Stimulated activated CD8-positive, alpha-beta memory T cell treated with anti-CD3 and anti-CD28 coated beads, Interleukin-15, amount 100 ng/mL, for 4 hours (primary cell): ENCODE measurements around the gene DPEP2NB.
"Not testable (repeated sequence)": the region's sequence is repeated elsewhere in the genome, so short reads cannot be mapped to it uniquely, and the experiment has no call there.

Experiments used
- DNase-seq, 2 donors: peaks; one replicate each; pipeline ENCODE4 v3.0.0-alpha.2; 2020; ENCODE audit warnings: low read depth in 2 of 2

The DPEP2NB gene, protein sequence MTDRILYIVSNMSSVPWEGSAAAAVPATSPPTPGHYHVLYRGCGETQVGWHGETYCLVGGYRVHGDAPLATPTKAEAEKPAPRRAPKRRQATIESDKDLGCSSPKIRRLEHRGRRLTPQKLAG

GRCh38 chr16:68015681-68016080 lies at the start of gene DPEP2NB:
TSS of gene DPEP2NB (minus strand) at chr16:68015911. CDS start at chr16:68015770, 141 bp downstream.
- no peak for DNase-seq

GRCh38 chr16:68064791-68065365 lies 49.2 kb upstream of the DPEP2NB start:
- DNase-seq, result peak; percentile 25 to 57

DNA sequence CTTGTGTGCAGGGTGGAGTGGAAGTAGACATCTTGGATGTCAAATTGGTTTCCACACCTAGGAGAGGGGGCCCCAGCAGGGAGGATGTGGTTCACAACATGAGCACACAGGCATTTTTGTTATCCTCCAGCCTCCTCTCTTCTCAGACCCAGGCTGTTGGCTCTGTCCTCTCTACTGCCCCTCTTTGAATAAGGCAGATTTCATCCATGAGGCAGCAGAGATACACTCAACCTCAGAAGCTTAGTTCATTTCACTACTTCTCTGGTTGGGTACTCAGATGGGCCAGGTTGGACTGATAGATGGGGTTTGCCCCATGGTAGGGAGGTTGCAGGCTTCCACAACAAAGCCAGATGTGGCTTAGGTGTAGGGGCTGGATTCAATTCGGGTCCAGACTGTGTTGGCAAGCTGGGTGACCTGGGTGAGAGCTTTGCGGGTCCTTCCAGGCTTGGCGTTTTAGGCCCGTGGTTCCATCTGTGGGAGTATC lies 47.2 kb upstream of the DPEP2NB start:
- no peak for DNase-seq

DNA sequence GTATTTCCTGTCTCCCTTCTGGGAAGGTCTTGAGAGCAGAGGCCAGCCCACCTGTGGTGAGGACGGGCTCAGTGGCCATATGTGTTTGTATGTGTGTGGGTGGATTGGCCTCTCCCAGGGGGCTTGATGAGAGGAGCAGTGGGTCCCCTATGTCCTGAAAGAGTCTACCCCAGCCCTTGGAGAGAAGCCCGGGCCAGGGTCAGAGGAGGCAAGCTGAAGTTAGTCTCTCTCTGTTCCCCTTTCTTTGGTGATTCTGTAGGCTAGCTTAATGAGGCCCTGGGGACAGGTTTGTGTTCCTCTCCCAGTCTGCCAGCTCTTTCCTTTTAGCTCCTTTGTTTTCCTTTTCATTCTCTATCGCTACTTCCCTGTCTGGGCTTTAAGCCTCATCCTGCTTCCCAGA lies 45.7 kb upstream of the DPEP2NB start:
- no peak for DNase-seq

DNA sequence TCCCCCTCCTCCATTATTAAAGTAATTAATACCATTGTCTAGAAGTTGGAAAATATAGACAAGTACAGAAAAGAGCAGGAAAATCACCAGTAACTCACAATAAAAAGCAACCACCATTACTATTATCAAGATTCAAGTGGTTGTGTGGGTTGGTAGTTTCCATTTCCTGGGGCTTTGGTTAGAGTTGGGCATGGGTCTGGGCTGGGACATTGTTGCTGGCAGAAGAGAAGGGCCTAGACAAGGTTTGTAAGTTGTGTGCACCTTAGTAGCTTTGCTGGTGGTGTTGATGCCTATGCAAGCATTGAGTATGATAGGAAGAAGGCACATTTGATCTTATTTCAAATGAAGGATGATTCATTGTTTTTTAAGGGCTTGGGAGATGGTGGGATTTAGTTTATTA lies 44.1 kb upstream of the DPEP2NB start:
- no peak for DNase-seq

DNA sequence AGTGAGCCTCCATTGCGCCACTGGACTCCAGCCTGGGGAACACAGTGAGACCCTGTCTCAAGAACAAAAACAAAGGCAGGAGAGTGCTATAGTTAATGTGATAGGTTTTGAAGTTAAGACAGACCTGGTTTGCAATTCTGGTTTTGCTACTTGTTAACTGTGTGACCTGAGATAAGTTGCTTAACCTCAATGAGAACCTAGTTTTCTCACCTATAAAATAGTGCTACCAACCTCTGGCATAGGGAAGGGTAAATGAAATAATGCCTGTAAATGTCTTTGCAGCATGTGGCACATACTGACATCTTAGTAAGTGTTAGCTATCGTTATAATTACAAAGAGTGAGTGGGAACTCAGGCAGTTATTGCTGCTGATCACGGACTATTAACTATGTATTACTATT lies 39.7 kb upstream of the DPEP2NB start:
- DNase-seq, result no peak

DNA sequence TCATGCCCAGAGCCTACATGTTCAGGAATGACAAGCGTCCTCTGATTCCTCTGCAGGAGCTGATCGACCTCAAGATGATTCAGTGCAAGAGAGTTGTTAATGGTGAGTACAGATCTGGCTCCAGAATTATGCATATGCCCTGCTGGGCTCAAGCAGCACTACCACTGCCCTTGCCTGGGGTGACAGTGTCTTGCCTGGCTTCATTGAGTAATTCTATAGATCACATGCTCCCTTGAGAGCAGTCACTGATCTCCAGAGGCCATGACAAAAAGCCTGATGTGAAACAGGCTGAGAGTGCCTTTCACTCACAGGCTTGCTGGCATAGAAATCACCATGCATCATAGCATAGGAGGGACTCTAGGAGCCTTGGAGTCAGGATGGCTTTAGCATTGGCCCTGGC lies 33.7 kb upstream of the DPEP2NB start:
- no peak for DNase-seq

DNA sequence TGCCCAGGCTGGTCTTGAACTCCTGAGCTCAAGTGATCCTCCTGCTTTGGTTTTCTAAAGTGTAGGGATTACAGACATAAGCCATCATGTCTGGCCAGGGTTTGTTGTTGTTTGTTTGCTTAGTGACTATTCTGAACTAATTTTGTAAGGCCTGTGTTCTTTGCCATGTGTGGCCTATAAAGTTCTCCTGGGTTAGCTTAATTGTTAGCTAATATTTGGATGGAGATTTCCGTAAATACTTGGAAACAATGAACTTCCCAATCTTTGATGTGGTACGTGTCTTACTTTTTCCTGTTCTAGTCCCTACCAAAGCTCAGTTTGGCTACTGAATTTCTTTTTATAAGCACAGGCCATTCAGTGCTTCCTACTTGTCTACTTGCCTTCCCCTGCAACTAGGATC lies 32.3 kb upstream of the DPEP2NB start:
- no peak for DNase-seq

DNA sequence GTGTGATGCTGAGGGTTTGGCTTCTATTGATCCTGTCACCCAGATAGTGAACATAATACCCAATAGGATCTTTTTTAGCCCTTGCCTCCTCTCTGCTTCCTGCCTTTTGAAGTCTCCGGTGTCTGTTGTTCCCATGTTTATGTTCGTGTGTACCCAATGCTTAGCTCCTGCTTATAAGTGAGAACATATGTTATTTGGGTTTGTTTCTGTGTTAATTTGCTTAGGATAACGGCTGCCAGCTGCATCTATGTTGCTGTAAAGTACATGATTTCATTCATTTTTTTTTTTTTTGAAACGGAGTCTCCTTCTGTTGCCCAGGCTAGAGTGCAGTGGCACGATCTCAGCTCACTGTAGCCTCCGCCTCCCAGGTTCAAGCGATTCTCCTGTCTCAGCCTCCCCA lies 30.4 kb upstream of the DPEP2NB start:
- no peak for DNase-seq

DNA sequence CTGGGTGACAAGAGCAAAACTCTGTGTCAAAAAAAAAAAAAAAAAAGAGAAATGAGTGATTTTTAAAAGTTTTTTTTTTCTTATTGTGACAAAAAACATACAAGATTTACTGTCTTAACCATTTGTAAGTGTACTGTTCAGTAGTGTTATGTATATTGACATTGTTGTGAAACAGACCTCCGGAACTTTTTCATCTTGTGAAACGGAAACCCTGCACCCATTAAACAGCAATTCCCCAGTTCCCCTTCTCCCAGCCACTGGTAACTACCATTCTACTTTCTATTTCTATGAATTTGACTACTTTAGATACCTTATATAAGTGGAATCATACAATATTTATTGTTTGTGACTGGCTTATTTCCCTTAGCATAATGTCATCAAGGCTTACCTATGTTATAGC lies 26.1 kb upstream of the DPEP2NB start:
- DNase-seq, result no peak

GRCh38 chr16:68040506-68041288 lies 25.0 kb upstream of the DPEP2NB start:
- DNase-seq, result peak; percentile 61 to 80

- DNase-seq, result no peak
Observed at GRCh38 chr16:68037841-68038597, 22.3 kb upstream of the DPEP2NB start.

GRCh38 chr16:68035227-68035626 lies 19.5 kb upstream of the DPEP2NB start:
- no peak for DNase-seq

GRCh38 chr16:68033101-68033500 lies 17.4 kb upstream of the DPEP2NB start:
- DNase-seq, result no peak

DNA sequence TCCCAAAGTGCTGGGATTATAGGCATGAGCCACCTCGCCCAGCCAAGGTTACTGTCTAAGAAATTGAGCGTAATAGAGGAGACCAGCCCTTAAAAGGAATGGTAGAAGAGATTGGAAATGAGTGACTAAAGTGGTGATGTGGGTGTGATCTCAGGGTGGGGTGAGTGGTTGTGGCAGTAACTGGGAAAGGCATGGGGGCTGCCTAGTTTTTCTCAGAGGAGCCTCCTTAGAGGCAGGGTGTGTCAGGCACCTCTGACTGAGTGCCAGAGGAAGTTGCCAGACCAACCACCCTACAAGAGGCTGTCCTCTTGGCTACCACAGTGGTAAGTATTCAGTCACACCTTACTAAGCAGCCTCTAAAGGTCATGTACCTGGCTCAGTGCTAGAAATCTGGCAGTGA lies 16.2 kb upstream of the DPEP2NB start:
- DNase-seq, result no peak

DNA sequence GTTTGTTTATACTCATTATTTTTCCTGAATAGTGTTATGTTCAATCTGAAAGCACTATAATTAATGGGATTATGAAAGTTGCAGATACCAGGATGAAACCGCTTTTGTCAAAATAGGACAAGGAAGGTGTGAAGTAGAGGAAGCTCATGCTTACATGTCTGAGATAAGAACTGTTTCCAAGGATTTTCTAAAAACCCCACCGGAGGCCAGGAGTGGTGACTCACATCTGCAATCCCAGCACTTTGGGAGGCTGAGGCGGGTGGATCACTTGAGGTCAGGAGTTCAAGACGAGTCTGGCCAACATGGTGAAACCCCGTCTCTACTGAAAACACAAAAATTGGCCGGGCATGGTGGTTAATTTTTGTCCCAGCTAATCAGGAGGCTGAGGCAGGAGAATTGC lies 14.4 kb upstream of the DPEP2NB start:
- DNase-seq, result not testable (repeated sequence)

DNA sequence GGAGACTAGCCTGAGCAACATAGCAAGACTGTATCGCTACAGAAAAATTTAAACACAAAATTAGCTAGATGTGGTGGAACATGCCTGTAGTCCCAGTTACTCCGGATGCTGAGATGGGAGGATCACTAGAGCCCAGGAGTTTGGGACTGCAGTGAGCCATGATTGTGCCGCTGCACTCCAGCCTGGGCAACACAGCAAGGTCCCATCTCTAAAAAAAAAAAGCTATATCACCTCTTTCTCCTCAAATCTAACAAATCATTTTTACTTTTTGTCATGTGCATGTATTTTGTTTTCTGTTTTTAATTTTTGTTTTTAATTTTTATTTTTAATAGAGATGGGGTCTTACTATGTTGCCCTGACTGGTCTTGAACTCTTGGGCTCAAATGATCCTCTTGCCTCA lies 13.3 kb upstream of the DPEP2NB start:
- no peak for DNase-seq

GRCh38 chr16:68022728-68023537 lies 7.2 kb upstream of the DPEP2NB start, which contains the start of the genes DDX28 and DUS2:
TSS of gene DDX28 (minus strand) at chr16:68023232. CDS start at chr16:68023202, 30 bp downstream.
TSS of gene DUS2 (plus strand) at chr16:68023284. CDS start at chr16:68038024, 14,740 bp downstream.
- DNase-seq, result peak; percentile 86 to 90

- no peak for DNase-seq
Observed at GRCh38 chr16:68022278-68022727, 6.6 kb upstream of the DPEP2NB start.

- DNase-seq, result no peak
Observed at GRCh38 chr16:68021490-68021889, 5.8 kb upstream of the DPEP2NB start.

GRCh38 chr16:68019167-68019680 lies 3.5 kb upstream of the DPEP2NB start:
- DNase-seq, result no peak
